Measurements from ENCODE around the gene MUC5AC. TPM values are rescaled to one million over a fixed set of nuclear protein-coding genes. Genes with fewer than 3 reads are reported as not detected.
"Not testable (repeated sequence)": the region's sequence is repeated elsewhere in the genome, so short reads cannot be mapped to it uniquely, and the experiment has no call there.

MUC5AC gene
- total and polyA plus RNA-seq, 11 donors, result not detected

DNA sequence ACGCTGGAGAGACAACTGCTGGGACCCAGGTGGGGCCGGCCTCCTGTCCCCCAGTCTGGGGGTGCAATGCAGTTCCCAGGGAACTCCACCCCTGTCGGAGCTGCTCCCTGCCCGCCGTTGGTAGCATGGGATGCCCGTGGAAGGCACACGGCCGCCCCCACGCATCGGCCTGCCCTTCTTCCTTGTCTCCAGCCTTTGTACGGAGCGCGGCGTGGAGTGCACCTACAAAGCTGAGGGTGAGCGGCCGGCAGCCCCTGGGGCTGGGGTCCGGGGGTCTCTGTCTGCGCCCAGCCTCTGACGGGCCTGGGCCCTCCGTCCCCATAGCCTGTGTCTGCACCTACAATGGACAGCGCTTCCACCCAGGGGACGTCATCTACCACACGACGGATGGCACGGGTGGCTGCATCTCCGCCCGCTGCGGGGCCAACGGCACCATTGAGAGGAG, 23.2 kb downstream of the MUC5AC start:
- peaks cover 0 to 6% (median 0%) of the 10 kb centered on the region in 9 donors for H3K27me3 ChIP-seq
- ATAC-seq (no peak), DNase-seq (peak in 1 of 5 donors; percentile 54)
- no peaks in the 10 kb centered on the region for H3K36me3 ChIP-seq
- no peak overlapping the region for H3K4me3 ChIP-seq
- 86 to 92% (median 90%) methylated on average over 28 to 29 of the region's 29 CpGs for WGBS, 4 donors
- H3K4me1 ChIP-seq, result no peaks in the 10 kb centered on the region
- intact Hi-C loops (cut with DNase I), result no loop called here
- no peak overlapping the region for H3K27ac ChIP-seq
- H3K9me3 ChIP-seq, result no peaks in the 10 kb centered on the region
- TF ChIP-seq POLR2A (IDR thresholded peaks at IDR 0.05), result no peak
- TF ChIP-seq, protein P1, sequence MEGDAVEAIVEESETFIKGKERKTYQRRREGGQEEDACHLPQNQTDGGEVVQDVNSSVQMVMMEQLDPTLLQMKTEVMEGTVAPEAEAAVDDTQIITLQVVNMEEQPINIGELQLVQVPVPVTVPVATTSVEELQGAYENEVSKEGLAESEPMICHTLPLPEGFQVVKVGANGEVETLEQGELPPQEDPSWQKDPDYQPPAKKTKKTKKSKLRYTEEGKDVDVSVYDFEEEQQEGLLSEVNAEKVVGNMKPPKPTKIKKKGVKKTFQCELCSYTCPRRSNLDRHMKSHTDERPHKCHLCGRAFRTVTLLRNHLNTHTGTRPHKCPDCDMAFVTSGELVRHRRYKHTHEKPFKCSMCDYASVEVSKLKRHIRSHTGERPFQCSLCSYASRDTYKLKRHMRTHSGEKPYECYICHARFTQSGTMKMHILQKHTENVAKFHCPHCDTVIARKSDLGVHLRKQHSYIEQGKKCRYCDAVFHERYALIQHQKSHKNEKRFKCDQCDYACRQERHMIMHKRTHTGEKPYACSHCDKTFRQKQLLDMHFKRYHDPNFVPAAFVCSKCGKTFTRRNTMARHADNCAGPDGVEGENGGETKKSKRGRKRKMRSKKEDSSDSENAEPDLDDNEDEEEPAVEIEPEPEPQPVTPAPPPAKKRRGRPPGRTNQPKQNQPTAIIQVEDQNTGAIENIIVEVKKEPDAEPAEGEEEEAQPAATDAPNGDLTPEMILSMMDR (IDR thresholded peaks at IDR 0.05), result no peak

DNA sequence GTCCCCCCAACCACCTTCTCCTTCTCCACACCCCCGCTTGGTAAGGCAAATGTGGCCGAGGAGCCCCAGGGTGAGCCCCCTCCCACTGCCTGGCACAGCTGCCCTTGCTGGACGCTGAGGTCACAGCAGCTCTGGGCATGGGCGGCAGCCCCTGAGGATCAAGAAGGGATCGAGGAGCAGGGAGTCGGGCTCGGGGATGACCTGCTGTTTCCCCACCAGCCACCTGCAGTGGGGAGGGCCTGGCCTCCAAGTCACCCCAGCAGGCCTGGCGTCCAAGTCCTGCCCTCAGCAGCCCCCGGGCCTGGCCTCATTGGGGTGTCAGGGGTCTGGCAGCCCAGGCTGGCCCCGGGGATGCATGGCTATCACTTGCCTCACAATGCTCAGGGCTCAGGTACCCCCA, 23.7 kb downstream of the MUC5AC start:
- no peak overlapping the region for H3K4me3 ChIP-seq
- peak in 1 of 5 donors; percentile 12 for DNase-seq
- no peak for TF ChIP-seq POLR2A (IDR thresholded peaks at IDR 0.05)
- TF ChIP-seq, protein P1 (IDR thresholded peaks at IDR 0.05), result no peak
- intact Hi-C loops (cut with DNase I), result no loop called here
- no peak for ATAC-seq
- no peaks in the 10 kb centered on the region for H3K4me1 ChIP-seq
- 81 to 86% (median 83%) methylated on average over 1 to 10 of the region's 10 CpGs; no CpG with 5 or more reads in 1 of the 4 donors for WGBS, 4 donors
- H3K9me3 ChIP-seq, result no peaks in the 10 kb centered on the region
- H3K27ac ChIP-seq, result no peak overlapping the region
- H3K36me3 ChIP-seq, result no peaks in the 10 kb centered on the region
- peaks cover 0 to 6% (median 0%) of the 10 kb centered on the region in 9 donors for H3K27me3 ChIP-seq

DNA sequence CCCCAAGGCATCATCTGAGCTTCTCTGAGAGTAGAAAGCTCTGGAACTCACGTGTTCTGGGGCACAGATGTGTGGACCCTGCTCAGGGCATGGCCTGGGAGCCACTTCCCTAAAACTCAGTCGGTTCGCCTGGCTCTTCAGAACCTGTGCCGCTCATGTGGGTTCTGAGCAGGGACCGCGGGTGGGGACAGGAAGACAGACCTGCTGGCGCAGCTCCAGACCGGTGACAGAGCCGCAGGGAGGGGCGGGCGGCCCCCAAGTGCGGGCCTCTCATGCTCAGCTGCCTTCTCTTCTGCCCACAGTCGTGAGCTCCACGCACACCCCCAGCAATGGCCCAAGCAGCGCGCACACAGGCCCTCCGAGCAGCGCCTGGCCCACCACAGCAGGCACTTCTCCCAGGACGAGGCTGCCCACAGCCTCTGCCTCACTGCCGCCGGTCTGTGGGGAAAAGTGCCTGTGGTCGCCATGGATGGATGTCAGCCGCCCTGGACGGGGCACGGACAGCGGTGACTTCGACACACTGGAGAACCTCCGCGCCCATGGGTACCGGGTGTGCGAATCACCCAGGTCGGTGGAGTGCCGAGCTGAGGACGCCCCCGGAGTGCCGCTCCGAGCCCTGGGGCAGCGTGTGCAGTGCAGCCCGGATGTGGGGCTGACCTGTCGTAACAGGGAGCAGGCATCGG, 24.2 kb downstream of the MUC5AC start:
- no peak for DNase-seq
- no peaks in the 10 kb centered on the region for H3K36me3 ChIP-seq
- no peaks in the 10 kb centered on the region for H3K9me3 ChIP-seq
- H3K27ac ChIP-seq, result no peak overlapping the region
- H3K27me3 ChIP-seq, result peaks cover 0 to 6% (median 0%) of the 10 kb centered on the region in 9 donors
- no peak overlapping the region for H3K4me3 ChIP-seq
- TF ChIP-seq, protein P1 (IDR thresholded peaks at IDR 0.05), result no peak
- no peak for TF ChIP-seq POLR2A (IDR thresholded peaks at IDR 0.05)
- H3K4me1 ChIP-seq, result no peaks in the 10 kb centered on the region
- intact Hi-C loops (cut with DNase I), result no loop called here
- ATAC-seq, result no peak
- WGBS, 4 donors, result 75 to 86% (median 83%) methylated on average over 22 to 41 of the region's 41 CpGs

DNA sequence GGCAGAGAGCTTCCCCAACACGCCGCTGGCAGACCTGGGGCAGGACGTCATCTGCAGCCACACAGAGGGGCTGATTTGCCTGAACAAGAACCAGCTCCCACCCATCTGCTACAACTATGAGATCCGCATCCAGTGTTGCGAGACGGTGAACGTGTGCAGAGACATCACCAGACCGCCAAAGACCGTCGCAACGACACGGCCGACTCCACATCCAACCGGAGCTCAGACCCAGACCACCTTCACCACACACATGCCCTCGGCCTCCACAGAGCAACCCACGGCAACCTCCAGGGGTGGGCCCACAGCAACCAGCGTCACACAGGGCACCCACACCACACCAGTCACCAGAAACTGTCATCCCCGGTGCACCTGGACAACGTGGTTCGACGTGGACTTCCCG, 26.4 kb downstream of the MUC5AC start:
- DNase-seq; ATAC-seq; H3K27me3 ChIP-seq; H3K9me3 ChIP-seq; intact Hi-C loops (cut with DNase I); H3K36me3 ChIP-seq; H3K4me1 ChIP-seq; H3K27ac ChIP-seq; H3K4me3 ChIP-seq: not testable (repeated sequence)
- 93 to 100% (median 95%) methylated on average over 3 to 19 of the region's 22 CpGs for WGBS, 4 donors

DNA sequence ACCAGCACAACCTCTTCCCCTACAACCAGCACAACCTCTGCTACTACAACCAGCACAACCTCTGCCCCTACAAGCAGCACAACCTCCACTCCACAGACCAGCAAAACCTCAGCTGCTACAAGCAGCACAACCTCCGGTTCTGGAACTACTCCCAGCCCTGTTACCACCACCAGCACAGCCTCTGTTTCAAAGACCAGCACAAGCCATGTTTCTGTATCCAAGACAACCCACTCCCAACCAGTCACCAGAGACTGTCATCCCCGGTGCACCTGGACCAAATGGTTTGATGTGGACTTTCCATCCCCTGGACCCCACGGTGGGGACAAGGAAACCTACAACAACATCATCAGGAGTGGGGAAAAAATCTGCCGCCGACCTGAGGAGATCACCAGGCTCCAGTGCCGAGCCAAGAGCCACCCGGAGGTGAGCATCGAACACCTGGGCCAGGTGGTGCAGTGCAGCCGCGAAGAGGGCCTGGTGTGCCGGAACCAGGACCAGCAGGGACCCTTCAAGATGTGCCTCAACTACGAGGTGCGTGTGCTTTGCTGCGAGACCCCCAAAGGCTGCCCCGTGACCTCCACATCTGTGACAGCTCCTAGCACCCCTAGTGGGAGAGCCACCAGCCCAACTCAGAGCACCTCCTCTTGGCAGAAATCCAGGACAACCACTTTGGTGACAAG, 30.8 kb downstream of the MUC5AC start:
- intact Hi-C loops (cut with DNase I); H3K4me1 ChIP-seq; H3K27me3 ChIP-seq; H3K9me3 ChIP-seq; H3K4me3 ChIP-seq; H3K27ac ChIP-seq; ATAC-seq; H3K36me3 ChIP-seq: not testable (repeated sequence)
- 64 to 80% (median 75%) methylated on average over 3 to 15 of the region's 15 CpGs for WGBS, 4 donors
- DNase-seq, result peak in 1 of 5 donors; percentile 18

- WGBS, 4 donors, result 71 to 84% (median 79%) methylated on average over 7 to 12 of the region's 12 CpGs
- H3K4me1 ChIP-seq; H3K9me3 ChIP-seq; H3K36me3 ChIP-seq; H3K27me3 ChIP-seq; H3K27ac ChIP-seq; ATAC-seq; intact Hi-C loops (cut with DNase I); H3K4me3 ChIP-seq: not testable (repeated sequence)
- DNase-seq, result peak in 1 of 5 donors; percentile 9
Measured at GRCh38 chr11:1189816-1190215, 32.1 kb downstream of the MUC5AC start.

DNA sequence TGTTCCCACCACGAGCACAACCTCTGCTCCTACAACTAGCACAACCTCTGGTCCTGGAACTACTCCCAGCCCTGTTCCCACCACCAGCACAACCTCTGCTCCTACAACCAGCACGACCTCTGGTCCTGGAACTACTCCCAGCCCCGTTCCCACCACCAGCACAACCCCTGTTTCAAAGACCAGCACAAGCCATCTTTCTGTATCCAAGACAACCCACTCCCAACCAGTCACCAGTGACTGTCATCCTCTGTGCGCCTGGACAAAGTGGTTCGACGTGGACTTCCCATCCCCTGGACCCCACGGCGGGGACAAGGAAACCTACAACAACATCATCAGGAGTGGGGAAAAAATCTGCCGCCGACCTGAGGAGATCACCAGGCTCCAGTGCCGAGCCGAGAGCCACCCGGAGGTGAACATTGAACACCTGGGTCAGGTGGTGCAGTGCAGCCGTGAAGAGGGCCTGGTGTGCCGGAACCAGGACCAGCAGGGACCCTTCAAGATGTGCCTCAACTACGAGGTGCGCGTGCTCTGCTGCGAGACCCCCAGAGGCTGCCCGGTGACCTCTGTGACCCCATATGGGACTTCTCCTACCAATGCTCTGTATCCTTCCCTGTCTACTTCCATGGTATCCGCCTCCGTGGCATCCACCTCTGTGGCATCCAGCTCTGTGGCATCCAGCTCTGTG, 34.2 kb downstream of the MUC5AC start:
- H3K27ac ChIP-seq; intact Hi-C loops (cut with DNase I); H3K4me3 ChIP-seq; H3K9me3 ChIP-seq; H3K36me3 ChIP-seq; H3K4me1 ChIP-seq; ATAC-seq: not testable (repeated sequence)
- WGBS, 4 donors, result 80 to 86% (median 84%) methylated on average over 21 to 22 of the region's 22 CpGs
- H3K27me3 ChIP-seq, result peaks cover 0 to 18% (median 3%) of the 10 kb centered on the region in 9 donors
- DNase-seq, result peak in 1 of 5 donors; percentile 30

All from heart left ventricle (tissue), 16 donors.